CD14-positive monocyte (primary cell): ENCODE measurements around the gene EXT2. TPM values are rescaled to one million over a fixed set of nuclear protein-coding genes. Genes with fewer than 3 reads are reported as not detected.

ENCODE experiments used
- DNase-seq, 3 donors: peaks; one replicate each; pipeline ENCODE4 v3.0.0-alpha.2; 2011 to 2022
- H2AFZ ChIP-seq: 2 replicates; pipeline ENCODE4 v1.6.0; 2012; ENCODE audit warnings: mild to moderate bottlenecking, low read depth, low read length, inconsistent platforms; ENCODE audit not compliant: insufficient read depth, poor library complexity, severe bottlenecking
- H3K27ac ChIP-seq, 2 donors: 1 replicate in 1 of 2; 2 replicates in 1 of 2; pipeline ENCODE4 v1.5.1; 2012 to 2013; ENCODE audit warnings: low read length in 2 of 2, control low read depth in 1 of 2, inconsistent platforms in 1 of 2, low read depth in 1 of 2, mild to moderate bottlenecking in 1 of 2
- H3K27me3 ChIP-seq, 2 donors: one replicate each; pipeline versions ENCODE4 v1.6.0 to v1.6.1; 2011 to 2013; ENCODE audit warnings: low read length in 2 of 2; ENCODE audit not compliant: control insufficient read depth in 2 of 2, insufficient read depth in 2 of 2
- H3K36me3 ChIP-seq, 2 donors: replicated peaks in 1 of 2; 1 replicate in 1 of 2; 2 replicates in 1 of 2; pipeline versions ENCODE4 v1.5.1 to v1.6.1; 2012 to 2013; ENCODE audit warnings: low read length in 2 of 2, control low read depth in 1 of 2, inconsistent platforms in 1 of 2, mild to moderate bottlenecking in 1 of 2; ENCODE audit not compliant: insufficient read depth in 2 of 2, control insufficient read depth in 1 of 2
- H3K4me1 ChIP-seq, 2 donors: 1 replicate in 1 of 2; 2 replicates in 1 of 2; pipeline versions ENCODE4 v1.5.1 to v1.6.1; 2012 to 2013; ENCODE audit warnings: low read length in 2 of 2, control low read depth in 1 of 2, inconsistent platforms in 1 of 2, mild to moderate bottlenecking in 1 of 2, moderate library complexity in 1 of 2; ENCODE audit not compliant: insufficient read depth in 2 of 2, control insufficient read depth in 1 of 2
- H3K4me2 ChIP-seq: replicated peaks from 2 replicates; pipeline ENCODE3; 2012; ENCODE audit warnings: low read length, moderate library complexity, mild to moderate bottlenecking; ENCODE audit not compliant: poor library complexity, severe bottlenecking; ENCODE audit errors: extremely low read depth
- H3K4me3 ChIP-seq, 3 experiments: fragments of 200-600 bp in 1 of 3; sonication (generic) in 1 of 3; replicated peaks in 1 of 3; 1 replicate in 2 of 3; 2 replicates in 1 of 3; pipeline ENCODE4 v1.5.1; 2011 to 2013; ENCODE audit warnings: low read length in 3 of 3, mild to moderate bottlenecking in 3 of 3, control low read depth in 2 of 3, low read depth in 2 of 3, inconsistent platforms in 1 of 3, moderate library complexity in 1 of 3
- H3K79me2 ChIP-seq: 2 replicates; pipeline ENCODE4 v1.6.0; 2012; ENCODE audit warnings: mild to moderate bottlenecking, control low read depth, inconsistent platforms, low read length, moderate library complexity; ENCODE audit not compliant: insufficient read depth
- H3K9ac ChIP-seq: 2 replicates; pipeline ENCODE4 v1.6.0; 2017; ENCODE audit warnings: low read length, mild to moderate bottlenecking; ENCODE audit not compliant: insufficient read depth, poor library complexity, severe bottlenecking
- H3K9me3 ChIP-seq, 2 donors: replicated peaks in 1 of 2; 1 replicate in 1 of 2; 2 replicates in 1 of 2; pipeline versions ENCODE4 v1.5.1 to v1.6.1; 2012 to 2013; ENCODE audit warnings: low read length in 2 of 2, control low read depth in 1 of 2; ENCODE audit not compliant: control insufficient read depth in 1 of 2, insufficient read depth in 1 of 2
- H4K20me1 ChIP-seq: 2 replicates; pipeline ENCODE4 v1.6.0; 2012; ENCODE audit warnings: mild to moderate bottlenecking, low read length, control low read depth, moderate library complexity; ENCODE audit not compliant: insufficient read depth
- H3K27ac Mint-ChIP-seq, 7 donors: one replicate each; pipeline ENCODE4 v1.8.0; 2020; ENCODE audit warnings: mild to moderate bottlenecking in 7 of 7, mixed read lengths in 7 of 7, moderate library complexity in 6 of 7, inconsistent platforms in 2 of 7
- H3K27me3 Mint-ChIP-seq, 3 donors: one replicate each; pipeline ENCODE4 v1.8.0; 2021 to 2022; ENCODE audit warnings: low read depth in 3 of 3, mild to moderate bottlenecking in 3 of 3, mixed read lengths in 3 of 3, moderate library complexity in 3 of 3, inconsistent platforms in 1 of 3
- H3K36me3 Mint-ChIP-seq, 2 donors: one replicate each; pipeline ENCODE4 v1.8.0; 2020; ENCODE audit warnings: mixed read lengths in 2 of 2, inconsistent platforms in 1 of 2, mild to moderate bottlenecking in 1 of 2
- H3K4me1 Mint-ChIP-seq: one replicate; pipeline ENCODE4 v1.8.0; 2020; ENCODE audit warnings: mild to moderate bottlenecking, mixed read lengths
- H3K4me3 Mint-ChIP-seq, 2 donors: one replicate each; pipeline ENCODE4 v1.8.0; 2020; ENCODE audit warnings: mild to moderate bottlenecking in 2 of 2, mixed read lengths in 2 of 2, moderate library complexity in 1 of 2
- H3K9me3 Mint-ChIP-seq, 7 donors: one replicate each; pipeline ENCODE4 v1.8.0; 2020 to 2022; ENCODE audit warnings: mixed read lengths in 7 of 7, mild to moderate bottlenecking in 6 of 7, moderate library complexity in 6 of 7, inconsistent platforms in 2 of 7
- WGBS: methylation state at CpG from one replicate; pipeline ENCODE4 v1.1.5; 2013; ENCODE audit warnings: missing lambda C conversion rate; ENCODE audit not compliant: insufficient coverage; 5-methylcytosine and 5-hydroxymethylcytosine counted together
- intact Hi-C, 2 donors: fragments of 100-400 bp; cut with micrococcal nuclease; formaldehyde crosslinking; loops; one replicate each; pipeline versions ENCODE4 v1.15.0 to v1.15.1; 2023
- polyA plus RNA-seq, 3 donors: library from polyadenylated mRNA; depleted of rRNA in 1 of 3; unstranded in 2 of 3; stranded (reverse) in 1 of 3; fragments of 300-500 nt in 2 of 3; fragments of >200 nt in 1 of 3; fragmentation: Illumina TruSeq in 2 of 3; gene quantifications; 1 replicate in 2 of 3; 2 replicates in 1 of 3; pipeline ENCODE4 v1.2.3, GENCODE V29; 2012 to 2021
- TF ChIP-seq, protein P1 (sequence below): fragments of 200-600 bp; IDR thresholded peaks from one replicate; pipeline ENCODE4 v1.8.0; 2022; ENCODE audit warnings: antibody characterized with exemption, mild to moderate bottlenecking

EXT2 gene
- polyA plus RNA-seq, 3 donors: 17.2 to 41.1 (median 34.2) TPM

DNA sequence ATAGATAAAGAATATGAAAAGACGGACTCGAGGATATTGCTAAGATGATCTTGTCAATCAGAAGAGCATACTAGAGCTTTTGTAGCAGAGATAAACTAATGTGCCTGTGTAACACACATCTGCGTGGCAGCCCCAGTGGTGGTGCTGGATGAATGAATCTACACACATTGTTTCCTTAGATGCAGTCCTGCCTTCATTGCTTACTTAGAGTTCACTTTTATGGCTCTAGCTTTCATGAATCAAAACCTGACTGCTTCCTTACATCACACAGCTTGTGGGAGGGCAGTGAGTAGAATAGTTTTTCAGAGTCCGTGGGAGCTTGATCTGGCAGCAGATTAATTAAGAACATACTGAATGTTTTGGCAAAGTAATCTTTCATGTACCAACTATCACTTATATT is 83.7 kb downstream of the EXT2 start:
- Histone ChIP-seq H3K4me2 (no peak overlapping the region), H3K9ac (no peak overlapping the region), H3K27me3 (no peaks in the 10 kb centered on the region), H3K36me3 (no peaks in the 10 kb centered on the region), H4K20me1 (no peaks in the 10 kb centered on the region), H3K27ac (no peak overlapping the region), H3K9me3 (no peaks in the 10 kb centered on the region), H2AFZ (no peak overlapping the region), H3K79me2 (no peaks in the 10 kb centered on the region), H3K4me3 (no peak overlapping the region), H3K4me1 (no peaks in the 10 kb centered on the region)
- Mint-ChIP-seq H3K4me1 (no peaks in the 10 kb centered on the region), H3K9me3 (peaks cover 0 to 3% (median 0%) of the 10 kb centered on the region in 7 donors), H3K27ac (no peak overlapping the region), H3K4me3 (no peak overlapping the region), H3K27me3 (no peaks in the 10 kb centered on the region), H3K36me3 (peaks cover 17 to 29% of the 10 kb centered on the region in 2 donors)
- intact Hi-C loops: no loop called here
- WGBS: 83% methylated on average over 3 of the region's 4 CpGs
- TF ChIP-seq, protein P1, sequence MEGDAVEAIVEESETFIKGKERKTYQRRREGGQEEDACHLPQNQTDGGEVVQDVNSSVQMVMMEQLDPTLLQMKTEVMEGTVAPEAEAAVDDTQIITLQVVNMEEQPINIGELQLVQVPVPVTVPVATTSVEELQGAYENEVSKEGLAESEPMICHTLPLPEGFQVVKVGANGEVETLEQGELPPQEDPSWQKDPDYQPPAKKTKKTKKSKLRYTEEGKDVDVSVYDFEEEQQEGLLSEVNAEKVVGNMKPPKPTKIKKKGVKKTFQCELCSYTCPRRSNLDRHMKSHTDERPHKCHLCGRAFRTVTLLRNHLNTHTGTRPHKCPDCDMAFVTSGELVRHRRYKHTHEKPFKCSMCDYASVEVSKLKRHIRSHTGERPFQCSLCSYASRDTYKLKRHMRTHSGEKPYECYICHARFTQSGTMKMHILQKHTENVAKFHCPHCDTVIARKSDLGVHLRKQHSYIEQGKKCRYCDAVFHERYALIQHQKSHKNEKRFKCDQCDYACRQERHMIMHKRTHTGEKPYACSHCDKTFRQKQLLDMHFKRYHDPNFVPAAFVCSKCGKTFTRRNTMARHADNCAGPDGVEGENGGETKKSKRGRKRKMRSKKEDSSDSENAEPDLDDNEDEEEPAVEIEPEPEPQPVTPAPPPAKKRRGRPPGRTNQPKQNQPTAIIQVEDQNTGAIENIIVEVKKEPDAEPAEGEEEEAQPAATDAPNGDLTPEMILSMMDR: no peak
- DNase-seq: no peak

DNA sequence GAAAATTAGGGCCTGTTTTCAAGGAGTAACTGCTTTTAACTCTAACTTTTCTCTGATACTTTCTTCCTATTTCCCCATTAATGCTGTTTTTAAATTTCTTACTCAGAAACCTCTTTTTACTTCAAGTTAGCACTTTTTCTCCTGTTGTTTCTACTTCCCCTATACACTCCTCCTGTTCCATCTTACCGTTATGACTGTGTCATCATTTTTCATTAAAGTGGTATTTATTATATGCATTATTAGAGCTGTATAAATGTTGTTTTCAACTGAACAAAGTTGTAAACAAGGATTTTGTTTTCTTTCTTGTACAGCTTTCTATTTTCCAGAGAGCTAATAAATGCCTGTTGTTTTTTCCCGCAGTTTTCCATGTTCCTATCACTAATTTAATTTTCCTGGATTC is 84.6 kb downstream of the EXT2 start:
- intact Hi-C loops: no loop called here
- Mint-ChIP-seq H3K27me3 (no peaks in the 10 kb centered on the region), H3K9me3 (peaks cover 0 to 5% (median 0%) of the 10 kb centered on the region in 7 donors), H3K27ac (no peak overlapping the region), H3K4me3 (no peak overlapping the region), H3K36me3 (peaks cover 12 to 24% of the 10 kb centered on the region in 2 donors), H3K4me1 (no peaks in the 10 kb centered on the region)
- no peak overlapping the region for H3K4me3 ChIP-seq
- H3K9me3 ChIP-seq: no peaks in the 10 kb centered on the region
- H3K9ac ChIP-seq: no peak overlapping the region
- DNase-seq: no peak
- no peak overlapping the region for H2AFZ ChIP-seq
- no peaks in the 10 kb centered on the region for H3K36me3 ChIP-seq
- no peaks in the 10 kb centered on the region for H3K4me1 ChIP-seq
- no peaks in the 10 kb centered on the region for H3K79me2 ChIP-seq
- no peak overlapping the region for H3K4me2 ChIP-seq
- no peaks in the 10 kb centered on the region for H4K20me1 ChIP-seq
- H3K27ac ChIP-seq: no peak overlapping the region
- no peaks in the 10 kb centered on the region for H3K27me3 ChIP-seq
- 100% methylated on average over 1 of the region's 2 CpGs for WGBS
- TF ChIP-seq, protein P1: no peak
